Liver (tissue), 5 donors: Measurements from ENCODE around the gene ALS2CL. TPM values are rescaled to one million over a fixed set of nuclear protein-coding genes. Genes with fewer than 3 reads are reported as not detected.

Experiments used
- polyA plus RNA-seq, 2 donors: library from polyadenylated mRNA; stranded (reverse) in 1 of 2; unstranded in 1 of 2; fragments of 200-250 nt in 1 of 2; fragments of >200 nt in 1 of 2; fragmentation: Nextera tagmentation in 1 of 2; extraction: Ambion mirVana in 1 of 2; gene quantifications; one replicate each; pipeline versions ENCODE4 v1.2.1 to v1.2.3, GENCODE V29; 2013 to 2015
- small RNA-seq: library from RNA; depleted of rRNA; stranded (forward); fragments of <200 nt; gene quantifications from one replicate; pipeline ENCODE3, GENCODE V24; 2014
- total RNA-seq, 2 donors: library from RNA; depleted of rRNA; stranded (reverse); fragments of >200 nt; gene quantifications; one replicate each; pipeline ENCODE4 v1.2.3, GENCODE V29; 2014
- donor health status: healthy.
- donor health status: healthy.
- donor health status: healthy.

ALS2CL gene
- total and polyA plus RNA-seq, 4 donors = 0.51 to 22.9 (median 5.7) TPM

Small RNA genes lying within 50 kb of the gene (small RNA-seq; reads per million reads assigned to genes)
- not detected for gene RF00591

Other genes with a start within 250 kb of the ALS2CL start
- gene LTF, start 228.8 kb downstream of the ALS2CL start, total RNA-seq = 10 to 100 TPM in 1 of 2 donors, under 1 TPM in 1; 0.92 to 14.7 TPM
- 1 to 10 TPM in 1 of 2 donors, under 1 TPM in 1; 0.36 to 1.9 TPM for gene LTF, start 228.8 kb downstream of the ALS2CL start, polyA plus RNA-seq
- 10 to 100 TPM in 1 of 2 donors, 1 to 10 TPM in 1; 1.0 to 35.1 TPM for gene RTP3, start 195.7 kb downstream of the ALS2CL start, total RNA-seq
- 10 to 100 TPM; 18.1 to 61.7 TPM for gene RTP3, start 195.7 kb downstream of the ALS2CL start, polyA plus RNA-seq
- 1 to 10 TPM in 1 of 2 donors, under 1 TPM in 1; 0.93 to 6.6 TPM for gene LRRC2, start 127.4 kb downstream of the ALS2CL start, total RNA-seq
- 1 to 10 TPM; 1.9 to 7.6 TPM for gene LRRC2, start 127.4 kb downstream of the ALS2CL start, polyA plus RNA-seq
- not detected for gene FAM240A, start 81.2 kb downstream of the ALS2CL start, total RNA-seq
- gene FAM240A, start 81.2 kb downstream of the ALS2CL start, polyA plus RNA-seq = not detected
- gene TMIE, start 7.7 kb upstream of the ALS2CL start, total RNA-seq = under 1 TPM; 0.14 to 0.17 TPM
- under 1 TPM; 0.13 to 0.26 TPM for gene TMIE, start 7.7 kb upstream of the ALS2CL start, polyA plus RNA-seq
- under 1 TPM; 0.25 to 0.33 TPM for gene PRSS50, start 24.2 kb upstream of the ALS2CL start, total RNA-seq
- under 1 TPM in 1 of 2 donors, not detected in 1; 0.02 TPM for gene PRSS50, start 24.2 kb upstream of the ALS2CL start, polyA plus RNA-seq
- gene MYL3, start 169.8 kb upstream of the ALS2CL start, total RNA-seq = 1 to 10 TPM in 1 of 2 donors, under 1 TPM in 1; 0.51 to 1.3 TPM
- under 1 TPM; 0.76 to 0.86 TPM for gene MYL3, start 169.8 kb upstream of the ALS2CL start, polyA plus RNA-seq
- gene PTH1R, start 184.0 kb upstream of the ALS2CL start, total RNA-seq = 10 to 100 TPM in 1 of 2 donors, 1 to 10 TPM in 1; 7.2 to 28.4 TPM
- gene PTH1R, start 184.0 kb upstream of the ALS2CL start, polyA plus RNA-seq = 10 to 100 TPM; 19.8 to 27.4 TPM